KMS-11 (cell line): Measurements from ENCODE around the gene IWS1.
"Not testable (repeated sequence)": the region's sequence is repeated elsewhere in the genome, so short reads cannot be mapped to it uniquely, and the experiment has no call there.

Experiments used
- H2AFZ ChIP-seq: fragments of 200-600 bp; sonication (generic); 2 replicates; pipeline ENCODE4 v1.6.1; 2016; ENCODE audit warnings: antibody characterized with exemption, mixed run types, low read depth
- H3K27ac ChIP-seq: fragments of 200-600 bp; sonication (generic); 2 replicates; pipeline ENCODE4 v1.6.1; 2016; ENCODE audit warnings: mild to moderate bottlenecking, mixed run types
- H3K27me3 ChIP-seq: fragments of 200-600 bp; sonication (generic); 2 replicates; pipeline ENCODE4 v1.6.1; 2017; ENCODE audit warnings: mild to moderate bottlenecking, low read depth, mixed run types, moderate library complexity; ENCODE audit not compliant: insufficient read depth
- H3K36me3 ChIP-seq: fragments of 200-600 bp; sonication (generic); 2 replicates; pipeline ENCODE4 v1.6.1; 2017; ENCODE audit warnings: mild to moderate bottlenecking, mixed run types; ENCODE audit not compliant: insufficient read depth
- H3K4me1 ChIP-seq: fragments of 200-600 bp; sonication (generic); 2 replicates; pipeline ENCODE4 v1.6.1; 2016; ENCODE audit warnings: mild to moderate bottlenecking, low read depth, mixed run types; ENCODE audit not compliant: poor library complexity, severe bottlenecking
- H3K4me2 ChIP-seq: fragments of 200-600 bp; sonication (generic); 2 replicates; pipeline ENCODE4 v1.7.0; 2016; ENCODE audit warnings: mild to moderate bottlenecking, mixed run types
- H3K4me3 ChIP-seq: fragments of 200-600 bp; sonication (generic); IDR thresholded peaks from 2 replicates; pipeline ENCODE4 v1.6.1; 2017; ENCODE audit warnings: low read depth, low read length, mixed read lengths; ENCODE audit not compliant: insufficient read depth
- H3K79me2 ChIP-seq: fragments of 200-600 bp; sonication (generic); 2 replicates; pipeline ENCODE4 v1.6.1; 2016; ENCODE audit warnings: low read depth, mixed run types; ENCODE audit not compliant: insufficient read depth
- H3K9ac ChIP-seq: fragments of 200-600 bp; sonication (generic); 2 replicates; pipeline ENCODE4 v1.6.1; 2016; ENCODE audit warnings: mild to moderate bottlenecking, mixed run types
- H4K20me1 ChIP-seq: fragments of 200-600 bp; sonication (generic); 2 replicates; pipeline ENCODE4 v1.6.1; 2016; ENCODE audit warnings: mild to moderate bottlenecking, mixed run types; ENCODE audit not compliant: insufficient read depth
- CTCF ChIP-seq: fragments of 200-600 bp; sonication (generic); conservative IDR thresholded peaks from 2 replicates; pipeline ENCODE4 v1.6.1; 2017; ENCODE audit warnings: low read depth, mild to moderate bottlenecking, antibody characterized with exemption, low read length, moderate library complexity, mixed read lengths

IWS1 gene

GRCh38 chr2:127454595-127455565 is 71.4 kb downstream of the IWS1 start:
- no peak overlapping the region for H3K4me2 ChIP-seq
- H3K27ac ChIP-seq, result no peak overlapping the region
- H3K4me3 ChIP-seq, result no peak overlapping the region

GRCh38 chr2:127453392-127454171 is 72.7 kb downstream of the IWS1 start:
- Histone ChIP-seq H3K4me3 (no peak overlapping the region), H3K4me2 (no peak overlapping the region), H2AFZ (no peak overlapping the region), H3K36me3 (no peaks in the 10 kb centered on the region), H3K4me1 (no peaks in the 10 kb centered on the region), H3K27me3 (no peaks in the 10 kb centered on the region), H3K27ac (no peak overlapping the region), H4K20me1 (no peaks in the 10 kb centered on the region), H3K79me2 (no peaks in the 10 kb centered on the region), H3K9ac (no peak overlapping the region)
- TF ChIP-seq CTCF, result no peak

More at GRCh38 chr2:127454595-127455565, 71.4 kb downstream of the IWS1 start:
- Histone ChIP-seq H3K79me2 (no peaks in the 10 kb centered on the region), H3K4me1 (no peaks in the 10 kb centered on the region), H3K27me3 (no peaks in the 10 kb centered on the region), H3K9ac (no peak overlapping the region), H2AFZ (no peak overlapping the region), H3K36me3 (no peaks in the 10 kb centered on the region), H4K20me1 (no peaks in the 10 kb centered on the region)
- TF ChIP-seq CTCF, result no peak

GRCh38 chr2:127453013-127453391 is 73.3 kb downstream of the IWS1 start:
- Histone ChIP-seq H3K9ac (no peak overlapping the region), H4K20me1 (no peaks in the 10 kb centered on the region), H3K79me2 (no peaks in the 10 kb centered on the region), H3K4me3 (no peak overlapping the region), H3K27ac (no peak overlapping the region), H3K27me3 (no peaks in the 10 kb centered on the region), H2AFZ (no peak overlapping the region), H3K4me2 (no peak overlapping the region), H3K36me3 (no peaks in the 10 kb centered on the region), H3K4me1 (no peaks in the 10 kb centered on the region)
- no peak for TF ChIP-seq CTCF

- not testable (repeated sequence) for H3K79me2 ChIP-seq, H3K27me3 ChIP-seq, H3K9ac ChIP-seq, H3K4me1 ChIP-seq, H2AFZ ChIP-seq, H3K27ac ChIP-seq, H3K36me3 ChIP-seq, H3K4me2 ChIP-seq, H4K20me1 ChIP-seq, H3K4me3 ChIP-seq
These were observed 73.9 kb downstream of the IWS1 start for GRCh38 chr2:127452423-127452822.
